ENCODE results near the gene ZBTB9. TPM values are rescaled to one million over a fixed set of nuclear protein-coding genes. Genes with fewer than 3 reads are reported as not detected.
A peak's percentile ranks its signal among the peaks of the same experiment; 100 is the strongest.

Gene ZBTB9
- total RNA-seq, 4 donors from 2014 or later = 1.4 to 8.6 (median 5.7) TPM

- no peak for DNase-seq (ENCODE audit: low spot score)
- TF ChIP-seq, protein P1, sequence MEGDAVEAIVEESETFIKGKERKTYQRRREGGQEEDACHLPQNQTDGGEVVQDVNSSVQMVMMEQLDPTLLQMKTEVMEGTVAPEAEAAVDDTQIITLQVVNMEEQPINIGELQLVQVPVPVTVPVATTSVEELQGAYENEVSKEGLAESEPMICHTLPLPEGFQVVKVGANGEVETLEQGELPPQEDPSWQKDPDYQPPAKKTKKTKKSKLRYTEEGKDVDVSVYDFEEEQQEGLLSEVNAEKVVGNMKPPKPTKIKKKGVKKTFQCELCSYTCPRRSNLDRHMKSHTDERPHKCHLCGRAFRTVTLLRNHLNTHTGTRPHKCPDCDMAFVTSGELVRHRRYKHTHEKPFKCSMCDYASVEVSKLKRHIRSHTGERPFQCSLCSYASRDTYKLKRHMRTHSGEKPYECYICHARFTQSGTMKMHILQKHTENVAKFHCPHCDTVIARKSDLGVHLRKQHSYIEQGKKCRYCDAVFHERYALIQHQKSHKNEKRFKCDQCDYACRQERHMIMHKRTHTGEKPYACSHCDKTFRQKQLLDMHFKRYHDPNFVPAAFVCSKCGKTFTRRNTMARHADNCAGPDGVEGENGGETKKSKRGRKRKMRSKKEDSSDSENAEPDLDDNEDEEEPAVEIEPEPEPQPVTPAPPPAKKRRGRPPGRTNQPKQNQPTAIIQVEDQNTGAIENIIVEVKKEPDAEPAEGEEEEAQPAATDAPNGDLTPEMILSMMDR (IDR thresholded peaks at IDR 0.05) = no peak
- no peak for ATAC-seq (ENCODE audit: low FRiP score)
Measured at GRCh38 chr6:33431880-33432541, 22.4 kb upstream of the ZBTB9 start.

DNA sequence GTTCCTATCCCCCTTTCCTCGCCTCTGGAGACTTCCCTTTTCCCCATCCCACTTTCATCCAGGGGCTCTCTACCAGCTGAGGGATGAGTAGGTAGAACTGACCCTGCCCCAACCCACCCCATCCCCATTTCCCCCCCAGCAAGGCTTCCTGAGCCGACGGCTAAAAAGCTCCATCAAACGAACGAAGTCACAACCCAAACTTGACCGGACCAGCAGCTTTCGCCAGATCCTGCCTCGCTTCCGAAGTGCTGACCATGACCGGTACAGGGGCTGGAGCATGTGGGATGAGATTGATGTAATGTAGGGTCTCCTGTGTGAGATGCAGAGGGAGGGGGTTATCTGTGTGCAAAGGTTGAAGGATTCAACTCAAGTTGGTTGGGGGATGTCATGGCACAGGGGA is 21.8 kb upstream of the ZBTB9 start:
- DNase-seq (ENCODE audit: low spot score) = no peak
- TF ChIP-seq, protein P1 (IDR thresholded peaks at IDR 0.05) = no peak
- ATAC-seq (ENCODE audit: low FRiP score) = no peak

- ATAC-seq (ENCODE audit: low FRiP score) (peak; percentile 12), DNase-seq (ENCODE audit: low spot score) (no peak)
- TF ChIP-seq, protein P1 (IDR thresholded peaks at IDR 0.05) = no peak
Measured at GRCh38 chr6:33433001-33433543, 21.3 kb upstream of the ZBTB9 start.

DNA sequence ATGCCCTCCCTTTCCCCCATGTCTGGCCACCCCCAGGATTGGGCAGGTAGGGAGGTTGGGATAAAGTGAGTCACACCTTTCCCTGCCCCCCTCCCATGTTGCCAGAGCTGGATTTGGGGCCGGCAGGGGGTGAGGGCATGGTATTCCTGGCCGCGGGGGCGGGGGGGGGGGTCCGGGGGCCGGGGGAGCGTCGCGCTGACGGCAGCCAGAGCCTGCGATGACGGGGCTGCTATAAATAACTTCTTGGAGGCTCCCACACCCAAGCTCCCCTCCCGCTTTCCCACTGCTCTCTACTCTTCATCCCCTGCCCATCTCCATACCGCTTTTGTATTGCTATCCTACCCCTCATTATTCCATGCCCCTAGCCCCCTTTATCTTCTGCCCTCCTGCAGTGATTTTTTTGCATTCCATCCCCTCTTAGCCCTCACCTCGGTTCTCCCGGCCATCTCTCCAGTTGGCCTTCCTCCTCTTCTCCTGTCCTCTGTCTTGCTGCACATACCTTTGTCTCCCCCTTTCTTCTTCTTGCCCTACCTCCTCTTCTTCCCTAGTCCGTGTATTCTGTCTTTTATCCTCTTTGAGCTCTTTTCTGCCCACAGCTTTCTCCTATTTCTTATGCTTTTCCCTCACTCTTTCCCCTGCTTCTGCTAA is 20.7 kb upstream of the ZBTB9 start:
- DNase-seq (ENCODE audit: low spot score) = no peak
- peak; percentile 53 for ATAC-seq (ENCODE audit: low FRiP score)
- TF ChIP-seq, protein P1 (IDR thresholded peaks at IDR 0.05) = no peak

DNA sequence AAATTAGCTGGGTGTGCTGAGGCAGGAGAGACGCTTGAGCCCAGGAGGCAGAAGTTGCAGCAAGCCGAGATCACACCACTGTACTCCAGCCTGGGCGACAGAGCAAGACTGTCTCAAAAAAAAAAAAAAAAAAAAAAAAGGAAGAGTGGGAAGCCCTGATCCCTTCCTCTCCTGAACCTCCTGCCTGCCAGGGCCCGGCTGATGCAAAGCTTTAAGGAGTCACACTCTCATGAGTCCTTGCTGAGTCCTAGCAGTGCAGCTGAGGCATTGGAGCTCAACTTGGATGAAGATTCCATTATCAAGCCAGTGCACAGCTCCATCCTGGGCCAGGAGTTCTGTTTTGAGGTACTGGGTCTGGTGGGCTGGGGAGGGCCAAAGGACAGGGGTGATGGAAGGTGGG is 19.4 kb upstream of the ZBTB9 start:
- no peak for DNase-seq (ENCODE audit: low spot score)
- TF ChIP-seq, protein P1 (IDR thresholded peaks at IDR 0.05) = no peak
- ATAC-seq (ENCODE audit: low FRiP score) = no peak

DNA sequence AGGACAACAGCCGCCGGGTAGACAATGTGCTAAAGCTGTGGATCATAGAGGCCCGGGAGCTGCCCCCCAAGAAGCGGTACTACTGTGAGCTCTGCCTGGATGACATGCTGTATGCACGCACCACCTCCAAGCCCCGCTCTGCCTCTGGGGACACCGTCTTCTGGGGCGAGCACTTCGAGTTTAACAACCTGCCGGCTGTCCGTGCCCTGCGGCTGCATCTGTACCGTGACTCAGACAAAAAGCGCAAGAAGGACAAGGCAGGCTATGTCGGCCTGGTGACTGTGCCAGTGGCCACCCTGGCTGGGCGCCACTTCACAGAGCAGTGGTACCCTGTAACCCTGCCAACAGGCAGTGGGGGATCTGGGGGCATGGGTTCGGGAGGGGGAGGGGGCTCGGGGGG is 16.7 kb upstream of the ZBTB9 start:
- ATAC-seq (ENCODE audit: low FRiP score) (no peak), DNase-seq (ENCODE audit: low spot score) (no peak)
- TF ChIP-seq, protein P1 (IDR thresholded peaks at IDR 0.05) = no peak

Measured in omental fat pad (tissue), 4 donors.